Measurements from ENCODE around the gene RASGRP2. TPM values are rescaled to one million over a fixed set of nuclear protein-coding genes. Genes with fewer than 3 reads are reported as not detected.

RASGRP2 gene
- polyA plus RNA-seq, 12 donors: 19.3 to 55.3 (median 36.2) TPM; not detected in 1

Other genes starting within 250 kb of the RASGRP2 start
- gene SLC22A11, start 188.2 kb downstream of the RASGRP2 start, polyA plus RNA-seq (ENCODE audit: insufficient read length in 12 of 12): under 1 TPM in 5 of 12 donors, not detected in 7; 0.17 to 0.74 (median 0.22) TPM
- gene SLC22A12, start 152.9 kb downstream of the RASGRP2 start, polyA plus RNA-seq (ENCODE audit: insufficient read length in 12 of 12): not detected
- gene NRXN2, start 20.9 kb downstream of the RASGRP2 start, polyA plus RNA-seq (ENCODE audit: insufficient read length in 12 of 12): 10 to 100 TPM in 11 of 12 donors, not detected in 1; 14.4 to 40.7 (median 22.2) TPM
- 100 to 1,000 TPM in 7 of 12 donors, 10 to 100 TPM in 4, not detected in 1; 68.9 to 405 (median 157) TPM for gene PYGM, start 15.8 kb upstream of the RASGRP2 start, polyA plus RNA-seq (ENCODE audit: insufficient read length in 12 of 12)
- 100 to 1,000 TPM in 11 of 12 donors, not detected in 1; 174 to 428 (median 247) TPM for gene SF1, start 34.4 kb upstream of the RASGRP2 start, polyA plus RNA-seq (ENCODE audit: insufficient read length in 12 of 12)
- 10 to 100 TPM in 7 of 12 donors, 1 to 10 TPM in 4, not detected in 1; 6.5 to 23.7 (median 10.8) TPM for gene MAP4K2, start 59.1 kb upstream of the RASGRP2 start, polyA plus RNA-seq (ENCODE audit: insufficient read length in 12 of 12)
- gene MEN1, start 66.4 kb upstream of the RASGRP2 start, polyA plus RNA-seq (ENCODE audit: insufficient read length in 12 of 12): 10 to 100 TPM in 11 of 12 donors, not detected in 1; 15.8 to 56.3 (median 20.1) TPM
- 1 to 10 TPM in 5 of 12 donors, under 1 TPM in 6, not detected in 1; 0.40 to 8.6 (median 0.84) TPM for gene CDC42BPG, start 100.5 kb upstream of the RASGRP2 start, polyA plus RNA-seq (ENCODE audit: insufficient read length in 12 of 12)
- 100 to 1,000 TPM in 5 of 12 donors, 10 to 100 TPM in 7; 64.6 to 363 (median 85.9) TPM for gene EHD1, start 134.5 kb upstream of the RASGRP2 start, polyA plus RNA-seq (ENCODE audit: insufficient read length in 12 of 12)
- gene ATG2A, start 173.1 kb upstream of the RASGRP2 start, polyA plus RNA-seq (ENCODE audit: insufficient read length in 12 of 12): 10 to 100 TPM in 6 of 12 donors, 1 to 10 TPM in 5, not detected in 1; 7.9 to 25.2 (median 10.0) TPM
- gene PPP2R5B, start 180.5 kb upstream of the RASGRP2 start, polyA plus RNA-seq (ENCODE audit: insufficient read length in 12 of 12): 10 to 100 TPM in 9 of 12 donors, 1 to 10 TPM in 2, not detected in 1; 9.6 to 14.2 (median 12.3) TPM
- gene GPHA2, start 191.8 kb upstream of the RASGRP2 start, polyA plus RNA-seq (ENCODE audit: insufficient read length in 12 of 12): under 1 TPM in 2 of 12 donors, not detected in 10; 0.30 to 0.39 TPM
- gene MAJIN, start 228.0 kb upstream of the RASGRP2 start, polyA plus RNA-seq (ENCODE audit: insufficient read length in 12 of 12): not detected